Ishikawa (cell line): ENCODE data around the gene WWOX.

ENCODE experiments used
- CEBPB ChIP-seq: IDR thresholded peaks from 2 replicates; pipeline ENCODE4 v1.6.1; 2012
- CREB1 ChIP-seq: IDR thresholded peaks from 2 replicates; pipeline ENCODE4 v1.6.1; 2012; ENCODE audit warnings: low read depth
- EGR1 ChIP-seq: IDR thresholded peaks from 2 replicates; pipeline ENCODE4 v1.6.1; 2012
- EP300 ChIP-seq: IDR thresholded peaks from 2 replicates; pipeline ENCODE4 v1.6.1; 2012; ENCODE audit warnings: borderline replicate concordance
- FOXM1 ChIP-seq: IDR thresholded peaks from 2 replicates; pipeline ENCODE4 v1.6.1; 2012; ENCODE audit warnings: low read depth, borderline replicate concordance
- NFIC ChIP-seq: IDR thresholded peaks from 2 replicates; pipeline ENCODE4 v1.6.1; 2012
- RAD21 ChIP-seq: IDR thresholded peaks from 2 replicates; pipeline ENCODE4 v1.6.1; 2012; ENCODE audit warnings: low read depth
- TAF1 ChIP-seq: IDR thresholded peaks from 2 replicates; pipeline ENCODE4 v1.6.1; 2012; ENCODE audit warnings: low read depth, mild to moderate bottlenecking
- TCF12 ChIP-seq: IDR thresholded peaks from 2 replicates; pipeline ENCODE4 v1.6.1; 2012; ENCODE audit warnings: low read depth
- TEAD4 ChIP-seq: IDR thresholded peaks from 2 replicates; pipeline ENCODE4 v1.6.1; 2012
- YY1 ChIP-seq: IDR thresholded peaks from 2 replicates; pipeline ENCODE4 v1.6.1; 2012; ENCODE audit warnings: low read depth
- ZBTB7A ChIP-seq: IDR thresholded peaks from 2 replicates; pipeline ENCODE4 v1.6.1; 2012; ENCODE audit warnings: low read depth
- TF ChIP-seq, protein P1 (sequence below): IDR thresholded peaks from 2 replicates; pipeline ENCODE4 v1.6.1; 2012; ENCODE audit warnings: low read depth, mild to moderate bottlenecking
- TF ChIP-seq, protein P2 (sequence below): IDR thresholded peaks from 2 replicates; pipeline ENCODE4 v1.6.1; 2012
- TF ChIP-seq, protein P3 (sequence below): IDR thresholded peaks from 2 replicates; pipeline ENCODE4 v1.6.1; 2012

WWOX gene

DNA sequence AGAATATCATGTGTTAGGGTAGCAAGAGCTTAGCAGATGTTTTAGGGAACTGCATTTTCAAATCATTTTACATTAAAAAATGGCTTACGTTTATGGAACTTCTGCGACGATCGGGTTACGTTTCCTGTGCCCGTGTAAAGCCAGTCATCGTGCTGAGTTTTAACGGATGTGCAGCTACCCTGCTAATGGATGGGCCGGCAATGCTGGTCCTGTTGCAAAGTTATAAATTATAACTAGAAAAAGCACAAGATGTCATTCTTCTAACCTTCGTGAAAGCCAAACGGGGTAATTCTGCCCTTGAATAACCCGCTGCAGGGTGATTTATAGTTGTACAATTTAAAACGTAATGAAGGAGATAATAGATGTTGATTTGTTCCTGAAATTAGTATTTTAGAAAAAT, 339.2 kb downstream of the WWOX start:
- TF ChIP-seq NFIC = no peak

DNA sequence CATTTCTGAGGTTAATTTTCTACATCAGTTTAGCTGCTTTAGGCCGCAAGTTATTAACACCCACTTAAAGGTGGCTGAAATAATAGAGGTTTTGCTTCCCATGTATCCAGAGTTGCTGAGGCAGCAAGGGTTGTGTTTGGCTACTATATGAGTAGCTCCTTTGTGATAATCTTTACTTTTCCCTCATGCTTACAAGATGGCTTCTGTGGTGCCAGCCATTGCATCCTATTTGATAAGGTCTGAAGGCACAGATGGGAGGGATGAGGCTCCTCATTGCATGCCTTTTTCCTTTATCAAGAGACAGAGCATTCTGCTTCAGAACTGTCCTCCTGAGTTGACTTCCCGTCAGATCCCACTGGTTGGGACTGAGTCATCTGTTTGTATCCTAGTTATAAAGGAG, 340.2 kb downstream of the WWOX start:
- TF ChIP-seq EP300 (no peak), YY1 (no peak), NFIC (no peak), ZBTB7A (no peak), RAD21 (no peak), EGR1 (no peak), TEAD4 (no peak), TAF1 (no peak), FOXM1 (no peak), CEBPB (no peak), TCF12 (no peak), CREB1 (no peak)
- TF ChIP-seq, protein P1, sequence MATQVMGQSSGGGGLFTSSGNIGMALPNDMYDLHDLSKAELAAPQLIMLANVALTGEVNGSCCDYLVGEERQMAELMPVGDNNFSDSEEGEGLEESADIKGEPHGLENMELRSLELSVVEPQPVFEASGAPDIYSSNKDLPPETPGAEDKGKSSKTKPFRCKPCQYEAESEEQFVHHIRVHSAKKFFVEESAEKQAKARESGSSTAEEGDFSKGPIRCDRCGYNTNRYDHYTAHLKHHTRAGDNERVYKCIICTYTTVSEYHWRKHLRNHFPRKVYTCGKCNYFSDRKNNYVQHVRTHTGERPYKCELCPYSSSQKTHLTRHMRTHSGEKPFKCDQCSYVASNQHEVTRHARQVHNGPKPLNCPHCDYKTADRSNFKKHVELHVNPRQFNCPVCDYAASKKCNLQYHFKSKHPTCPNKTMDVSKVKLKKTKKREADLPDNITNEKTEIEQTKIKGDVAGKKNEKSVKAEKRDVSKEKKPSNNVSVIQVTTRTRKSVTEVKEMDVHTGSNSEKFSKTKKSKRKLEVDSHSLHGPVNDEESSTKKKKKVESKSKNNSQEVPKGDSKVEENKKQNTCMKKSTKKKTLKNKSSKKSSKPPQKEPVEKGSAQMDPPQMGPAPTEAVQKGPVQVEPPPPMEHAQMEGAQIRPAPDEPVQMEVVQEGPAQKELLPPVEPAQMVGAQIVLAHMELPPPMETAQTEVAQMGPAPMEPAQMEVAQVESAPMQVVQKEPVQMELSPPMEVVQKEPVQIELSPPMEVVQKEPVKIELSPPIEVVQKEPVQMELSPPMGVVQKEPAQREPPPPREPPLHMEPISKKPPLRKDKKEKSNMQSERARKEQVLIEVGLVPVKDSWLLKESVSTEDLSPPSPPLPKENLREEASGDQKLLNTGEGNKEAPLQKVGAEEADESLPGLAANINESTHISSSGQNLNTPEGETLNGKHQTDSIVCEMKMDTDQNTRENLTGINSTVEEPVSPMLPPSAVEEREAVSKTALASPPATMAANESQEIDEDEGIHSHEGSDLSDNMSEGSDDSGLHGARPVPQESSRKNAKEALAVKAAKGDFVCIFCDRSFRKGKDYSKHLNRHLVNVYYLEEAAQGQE = no peak
- TF ChIP-seq, protein P2, sequence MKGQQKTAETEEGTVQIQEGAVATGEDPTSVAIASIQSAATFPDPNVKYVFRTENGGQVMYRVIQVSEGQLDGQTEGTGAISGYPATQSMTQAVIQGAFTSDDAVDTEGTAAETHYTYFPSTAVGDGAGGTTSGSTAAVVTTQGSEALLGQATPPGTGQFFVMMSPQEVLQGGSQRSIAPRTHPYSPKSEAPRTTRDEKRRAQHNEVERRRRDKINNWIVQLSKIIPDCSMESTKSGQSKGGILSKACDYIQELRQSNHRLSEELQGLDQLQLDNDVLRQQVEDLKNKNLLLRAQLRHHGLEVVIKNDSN = no peak
- TF ChIP-seq, protein P3, sequence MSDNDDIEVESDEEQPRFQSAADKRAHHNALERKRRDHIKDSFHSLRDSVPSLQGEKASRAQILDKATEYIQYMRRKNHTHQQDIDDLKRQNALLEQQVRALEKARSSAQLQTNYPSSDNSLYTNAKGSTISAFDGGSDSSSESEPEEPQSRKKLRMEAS = no peak

DNA sequence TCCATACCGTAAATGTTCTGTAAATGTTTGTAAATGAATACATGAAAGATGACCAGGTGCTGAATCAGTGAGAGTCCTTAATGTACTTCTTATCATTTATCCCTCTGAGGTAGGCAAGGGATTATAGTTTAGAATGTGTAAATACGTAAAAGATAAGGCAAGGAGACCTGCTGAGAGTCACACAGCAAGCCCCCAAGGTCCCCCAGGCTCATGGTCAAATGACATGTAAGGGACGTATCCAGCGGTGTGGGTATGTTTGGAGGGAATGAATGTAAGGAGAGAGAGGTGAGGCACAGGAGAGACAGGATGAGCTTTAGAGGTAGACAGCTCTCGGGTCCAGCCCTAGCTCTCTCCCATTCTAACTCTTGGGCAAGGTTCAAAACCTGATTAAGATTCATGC, 341.8 kb downstream of the WWOX start:
- TF ChIP-seq FOXM1 = no peak
- no peak for TF ChIP-seq CREB1
- TF ChIP-seq CEBPB = no peak
- no peak for TF ChIP-seq TCF12
- TF ChIP-seq YY1 = no peak
- no peak for TF ChIP-seq EP300
- TF ChIP-seq RAD21 = no peak
- TF ChIP-seq, protein P3 = no peak

DNA sequence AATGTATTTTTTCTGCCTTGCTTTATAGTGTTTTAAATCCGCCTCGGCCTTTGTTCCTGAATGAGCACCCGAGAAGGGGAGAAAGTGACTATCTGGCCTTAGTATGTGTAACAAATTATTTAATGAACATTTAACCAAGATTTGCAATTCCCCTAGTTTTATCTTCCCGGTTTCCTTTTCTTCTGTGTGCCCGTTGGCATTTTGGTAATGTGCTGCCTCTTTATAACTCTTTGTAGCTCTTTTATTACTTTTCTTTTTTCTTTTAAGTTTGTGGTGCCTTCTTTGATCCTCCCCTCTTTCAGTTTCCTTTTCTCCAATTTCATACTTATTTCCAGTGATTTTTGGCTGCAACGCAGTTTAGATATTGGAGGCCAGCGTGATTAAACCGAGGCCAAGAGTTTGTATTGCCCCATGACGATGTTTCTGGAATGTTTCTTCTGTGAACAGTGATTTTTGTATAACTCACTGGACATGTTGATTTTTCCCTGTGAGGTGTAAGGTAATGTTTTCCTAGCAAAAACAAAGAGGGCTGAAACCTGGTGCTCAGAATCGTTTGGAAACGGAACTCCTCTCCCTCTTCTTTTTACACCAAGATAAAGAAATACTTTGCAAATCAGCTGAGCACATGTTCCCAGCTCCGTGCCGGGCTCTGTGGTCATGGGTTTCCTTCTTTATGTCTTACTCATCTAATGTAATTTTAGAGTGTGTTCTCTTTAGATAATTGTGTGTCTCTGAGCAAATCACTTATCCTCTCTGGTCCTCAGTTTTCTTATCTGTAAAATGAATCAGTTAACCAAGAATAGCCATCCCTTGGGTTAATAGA, 344.3 kb downstream of the WWOX start:
- no peak for TF ChIP-seq EP300
- no peak for TF ChIP-seq TEAD4
- no peak for TF ChIP-seq YY1
- no peak for TF ChIP-seq FOXM1
- TF ChIP-seq RAD21 = no peak
- TF ChIP-seq TAF1 = no peak
- TF ChIP-seq, protein P1 = no peak
- no peak for TF ChIP-seq CEBPB
- no peak for TF ChIP-seq EGR1
- TF ChIP-seq ZBTB7A = no peak
- TF ChIP-seq, protein P3 = no peak
- TF ChIP-seq NFIC = no peak
- no peak for TF ChIP-seq CREB1
- TF ChIP-seq, protein P2 = no peak
- no peak for TF ChIP-seq TCF12

DNA sequence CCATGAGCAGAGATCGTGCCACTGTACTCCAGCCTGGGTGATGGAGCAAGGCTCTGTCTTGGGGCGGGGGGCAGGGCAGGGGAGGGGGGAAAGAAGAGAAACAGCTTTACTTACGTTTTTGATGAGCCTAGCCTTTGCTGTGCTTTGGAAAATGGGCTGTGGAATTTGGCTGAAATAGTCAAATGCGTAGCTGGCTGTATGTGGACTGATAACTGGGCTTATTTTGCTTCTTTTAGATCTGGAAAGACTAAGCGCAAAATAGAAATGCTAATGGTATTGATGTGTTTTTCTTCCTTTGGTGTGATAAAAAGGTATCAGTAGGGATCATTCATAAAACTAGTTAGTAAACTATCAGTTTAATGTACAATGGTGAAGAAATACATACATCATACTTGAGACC, 346.4 kb downstream of the WWOX start:
- no peak for TF ChIP-seq TAF1
- TF ChIP-seq NFIC = no peak
- TF ChIP-seq, protein P1 = no peak
- TF ChIP-seq RAD21 = no peak
- TF ChIP-seq FOXM1 = no peak
- no peak for TF ChIP-seq CEBPB
- no peak for TF ChIP-seq TEAD4
- no peak for TF ChIP-seq YY1
- TF ChIP-seq EGR1 = no peak
- TF ChIP-seq, protein P2 = no peak
- no peak for TF ChIP-seq TCF12
- no peak for TF ChIP-seq CREB1
- no peak for TF ChIP-seq ZBTB7A
- TF ChIP-seq, protein P3 = no peak
- TF ChIP-seq EP300 = no peak
